Left lung (tissue), 10 donors: ENCODE results near the gene CDK6. TPM values are rescaled to one million over a fixed set of nuclear protein-coding genes. Genes with fewer than 3 reads are reported as not detected.
A peak's percentile ranks its signal among the peaks of the same experiment; 100 is the strongest.

Experiments used
- ATAC-seq: fragments of 200-7000 bp; cut with Tn5 transposase; one replicate; pipeline ENCODE4 v1.9.1; 2020; ENCODE audit warnings: moderate library complexity
- DNase-seq, 4 donors: peaks; one replicate each; pipeline ENCODE4 v3.0.0-alpha.2; 2013 to 2020
- H3K27ac ChIP-seq, 2 donors: fragments of 200-600 bp; sonication (generic) in 1 of 2; one replicate each; pipeline versions ENCODE4 v1.5.0 to v1.8.0; 2020 to 2021
- H3K27me3 ChIP-seq, 2 donors: fragments of 200-600 bp; sonication (generic) in 1 of 2; one replicate each; pipeline versions ENCODE4 v1.5.0 to v1.8.0; 2020 to 2021
- H3K36me3 ChIP-seq, 2 donors: fragments of 200-600 bp; sonication (generic) in 1 of 2; one replicate each; pipeline versions ENCODE4 v1.5.0 to v1.8.0; 2020 to 2021
- H3K4me1 ChIP-seq, 2 donors: fragments of 200-600 bp; one replicate each; pipeline ENCODE4 v1.8.0; 2021
- H3K4me3 ChIP-seq, 2 donors: fragments of 200-600 bp; sonication (generic) in 1 of 2; one replicate each; pipeline versions ENCODE4 v1.5.0 to v1.8.0; 2020 to 2021; ENCODE audit warnings: mild to moderate bottlenecking in 1 of 2
- H3K9me3 ChIP-seq, 2 donors: fragments of 200-600 bp; sonication (generic) in 1 of 2; one replicate each; pipeline versions ENCODE4 v1.5.0 to v1.8.0; 2020 to 2021
- CTCF ChIP-seq, 2 donors: fragments of 200-600 bp; sonication (generic) in 1 of 2; IDR thresholded peaks; one replicate each; pipeline versions ENCODE4 v1.5.0 to v1.8.0; 2021; ENCODE audit warnings: antibody characterized with exemption in 2 of 2
- intact Hi-C, 2 donors: fragments of 100-400 bp; cut with DNase I; formaldehyde crosslinking; loops; one replicate each; pipeline versions ENCODE4 v1.11.2 to v1.14.2; 2022
- polyA plus RNA-seq, 6 donors: library from polyadenylated mRNA; unstranded; fragments of 120-200 nt; gene quantifications; one replicate each; pipeline ENCODE4 v1.2.1, GENCODE V29; 2013; ENCODE audit not compliant: insufficient read length in 6 of 6
- total RNA-seq, 2 donors: library from RNA; stranded (reverse); fragmentation: NEBNext Ultra II Directional; extraction: Animal tissue kit (Norgen Biotek cat#: 25700); gene quantifications; one replicate each; pipeline ENCODE4 v1.2.1, GENCODE V29; 2021
- donor health status: DM: no; HTN: yes; CAD: no.
- donor health status: DM: no; HTN: no; CAD: no.

Gene CDK6
- total and polyA plus RNA-seq, 8 donors, result 20.3 to 52.2 (median 43.7) TPM

GRCh38 chr7:92833024-92833765, 3.2 kb downstream of the CDK6 start:
- TF ChIP-seq CTCF (IDR thresholded peaks at IDR 0.05), result peak; percentile 84 to 88
- H3K9me3 ChIP-seq, result no peaks in the 10 kb centered on the region
- H3K27ac ChIP-seq, result peak overlapping the region; percentile 86 to 87
- H3K4me1 ChIP-seq, result peaks cover 2 to 35% of the 10 kb centered on the region in 2 donors
- H3K27me3 ChIP-seq, result no peaks in the 10 kb centered on the region
- peak overlapping the region; percentile 82 to 93 for H3K4me3 ChIP-seq
- H3K36me3 ChIP-seq, result no peaks in the 10 kb centered on the region
- intact Hi-C loops, result loop anchor here in 1 of 2 donors (5.0 kb wide), 2 partner anchors 136 to 211 kb away; no protein-coding TSS in a partner anchor
- DNase-seq, result peak; percentile 77 to 96 (median 90)
- peak; percentile 85 for ATAC-seq

GRCh38 chr7:92832534-92833023, 3.8 kb downstream of the CDK6 start:
- peak overlapping the region; percentile 82 to 93 for H3K4me3 ChIP-seq
- TF ChIP-seq CTCF (IDR thresholded peaks at IDR 0.05), result no peak
- intact Hi-C loops, result loop anchor here in 1 of 2 donors (5.0 kb wide), 2 partner anchors 135 to 210 kb away; no protein-coding TSS in a partner anchor
- no peaks in the 10 kb centered on the region for H3K27me3 ChIP-seq
- peaks cover 2 to 41% of the 10 kb centered on the region in 2 donors for H3K4me1 ChIP-seq
- no peaks in the 10 kb centered on the region for H3K9me3 ChIP-seq
- ATAC-seq (no peak), DNase-seq (no peak)
- peak overlapping the region; percentile 86 to 87 for H3K27ac ChIP-seq
- H3K36me3 ChIP-seq, result no peaks in the 10 kb centered on the region

- H3K4me1 ChIP-seq, result peaks cover 2 to 47% of the 10 kb centered on the region in 2 donors
- DNase-seq (peak in 1 of 4 donors; percentile 44), ATAC-seq (no peak)
- TF ChIP-seq CTCF (IDR thresholded peaks at IDR 0.05), result no peak
- H3K27ac ChIP-seq, result peak overlapping the region; percentile 86 to 87
- peak overlapping the region; percentile 82 to 93 for H3K4me3 ChIP-seq
- no peaks in the 10 kb centered on the region for H3K9me3 ChIP-seq
- H3K36me3 ChIP-seq, result no peaks in the 10 kb centered on the region
- intact Hi-C loops, result loop anchor here in 1 of 2 donors (5.0 kb wide), 2 partner anchors 135 to 210 kb away; no protein-coding TSS in a partner anchor
- H3K27me3 ChIP-seq, result no peaks in the 10 kb centered on the region
Measured at GRCh38 chr7:92831716-92832533, 4.4 kb downstream of the CDK6 start.

GRCh38 chr7:92830532-92831110, 5.8 kb downstream of the CDK6 start:
- no peak for DNase-seq
- no peaks in the 10 kb centered on the region for H3K9me3 ChIP-seq

More at GRCh38 chr7:92830532-92831110, 5.8 kb downstream of the CDK6 start:
- no peak for ATAC-seq
- H3K4me1 ChIP-seq, result peaks cover 2 to 54% of the 10 kb centered on the region in 2 donors
- no peak for TF ChIP-seq CTCF (IDR thresholded peaks at IDR 0.05)
- no peaks in the 10 kb centered on the region for H3K27me3 ChIP-seq
- H3K36me3 ChIP-seq, result no peaks in the 10 kb centered on the region
- intact Hi-C loops, result loop anchor here in 1 of 2 donors (5.0 kb wide), 2 partner anchors 133 to 208 kb away; no protein-coding TSS in a partner anchor
- H3K4me3 ChIP-seq, result no peak overlapping the region
- H3K27ac ChIP-seq, result no peak overlapping the region
